SK-N-SH treated with all-trans-retinoic acid at 6 μM for 48 hours (cell line): ENCODE results near the gene TBXT.
"Not testable (repeated sequence)": the region's sequence is repeated elsewhere in the genome, so short reads cannot be mapped to it uniquely, and the experiment has no call there.

Experiments used
- ATAC-seq: fragments of 200-7000 bp; cut with Tn5 transposase; 3 replicates; pipeline ENCODE4 v1.9.1; 2020; ENCODE audit warnings: mild to moderate bottlenecking, moderate library complexity
- ARNTL ChIP-seq: fragments of 450-650 bp; formaldehyde crosslinking; IDR thresholded peaks from 2 replicates; pipeline ENCODE4 v1.5.0; 2020; ENCODE audit warnings: low read depth, mild to moderate bottlenecking, moderate library complexity, borderline replicate concordance
- BACH2 ChIP-seq: fragments of 250-450 bp; sonication (Bioruptor Pico); IDR thresholded peaks from 2 replicates; pipeline ENCODE4 v1.9.0; 2021; ENCODE audit warnings: mild to moderate bottlenecking, borderline replicate concordance
- CSDC2 ChIP-seq: fragments of 250-450 bp; sonication (Bioruptor Pico); IDR thresholded peaks from 2 replicates; pipeline ENCODE4 v1.5.0; 2020; ENCODE audit warnings: mild to moderate bottlenecking, moderate library complexity
- ESRRG ChIP-seq: fragments of 250-450 bp; sonication (Bioruptor Pico); IDR thresholded peaks from 2 replicates; pipeline ENCODE4 v1.6.1; 2021; ENCODE audit warnings: mild to moderate bottlenecking
- GLIS3 ChIP-seq: fragments of 250-450 bp; sonication (Bioruptor Pico); IDR thresholded peaks from 2 replicates; pipeline ENCODE4 v1.5.0; 2020; ENCODE audit warnings: mild to moderate bottlenecking, moderate library complexity
- ISL1 ChIP-seq: fragments of 250-450 bp; sonication (Bioruptor Pico); IDR thresholded peaks from 2 replicates; pipeline ENCODE4 v2.1.2; 2022; ENCODE audit warnings: mild to moderate bottlenecking, moderate library complexity
- OSR1 ChIP-seq: fragments of 250-450 bp; sonication (Bioruptor Pico); IDR thresholded peaks from 2 replicates; pipeline ENCODE4 v1.8.0; 2022; ENCODE audit warnings: moderate library complexity, mild to moderate bottlenecking, inconsistent platforms
- PATZ1 ChIP-seq: fragments of 250-450 bp; sonication (Bioruptor Pico); IDR thresholded peaks from 2 replicates; pipeline ENCODE4 v1.8.0; 2020; ENCODE audit warnings: mild to moderate bottlenecking, moderate library complexity, borderline replicate concordance
- PPARA ChIP-seq: fragments of 250-450 bp; sonication (Bioruptor Pico); IDR thresholded peaks from 2 replicates; pipeline ENCODE4 v1.5.0; 2020; ENCODE audit warnings: mild to moderate bottlenecking, borderline replicate concordance
- SNAI2 ChIP-seq: fragments of 250-450 bp; sonication (Bioruptor Pico); IDR thresholded peaks from 2 replicates; pipeline ENCODE4 v1.5.0; 2020; ENCODE audit warnings: mild to moderate bottlenecking, moderate library complexity
- TCF4 ChIP-seq: fragments of 250-450 bp; sonication (Bioruptor Pico); IDR thresholded peaks from 2 replicates; pipeline ENCODE4 v1.8.0; 2021; ENCODE audit warnings: mild to moderate bottlenecking, moderate library complexity, borderline replicate concordance
- TOX ChIP-seq: fragments of 250-450 bp; sonication (Bioruptor Pico); IDR thresholded peaks from 2 replicates; pipeline ENCODE4 v1.8.0; 2021; ENCODE audit warnings: mild to moderate bottlenecking, moderate library complexity, borderline replicate concordance
- ZC3H10 ChIP-seq: fragments of 250-450 bp; sonication (Bioruptor Pico); IDR thresholded peaks from 2 replicates; pipeline ENCODE4 v1.5.1; 2021; ENCODE audit warnings: mild to moderate bottlenecking, moderate library complexity
- ZFP3 ChIP-seq: fragments of 250-450 bp; sonication (Bioruptor Pico); IDR thresholded peaks from 2 replicates; pipeline ENCODE4 v1.5.0; 2020; ENCODE audit warnings: mild to moderate bottlenecking, moderate library complexity
- ZNF70 ChIP-seq: fragments of 450-650 bp; formaldehyde crosslinking; IDR thresholded peaks from 2 replicates; pipeline ENCODE4 v1.5.0; 2020; ENCODE audit warnings: mild to moderate bottlenecking, moderate library complexity
- ZNF8 ChIP-seq: fragments of 450-650 bp; formaldehyde crosslinking; IDR thresholded peaks from 2 replicates; pipeline ENCODE4 v1.5.0; 2020; ENCODE audit warnings: mild to moderate bottlenecking, moderate library complexity
- TF ChIP-seq, protein P1 (sequence below): fragments of 250-450 bp; sonication (Bioruptor Pico); IDR thresholded peaks from 2 replicates; pipeline ENCODE4 v1.5.1; 2021; ENCODE audit warnings: mild to moderate bottlenecking, moderate library complexity
- TF ChIP-seq, protein P2 (sequence below): fragments of 250-450 bp; sonication (Bioruptor Pico); IDR thresholded peaks from 2 replicates; pipeline ENCODE4 v1.8.0; 2021; ENCODE audit warnings: low read depth, mild to moderate bottlenecking, moderate library complexity, borderline replicate concordance
- TF ChIP-seq, protein P3 (sequence below): fragments of 250-450 bp; sonication (Bioruptor Pico); IDR thresholded peaks from 2 replicates; pipeline ENCODE4 v1.5.1; 2020; ENCODE audit warnings: low read depth, mild to moderate bottlenecking, moderate library complexity

TBXT gene

GRCh38 chr6:166151798-166152197 lies 15.9 kb downstream of the TBXT start:
- ATAC-seq: no peak
- no peak for TF ChIP-seq PATZ1
- TF ChIP-seq, protein P1, sequence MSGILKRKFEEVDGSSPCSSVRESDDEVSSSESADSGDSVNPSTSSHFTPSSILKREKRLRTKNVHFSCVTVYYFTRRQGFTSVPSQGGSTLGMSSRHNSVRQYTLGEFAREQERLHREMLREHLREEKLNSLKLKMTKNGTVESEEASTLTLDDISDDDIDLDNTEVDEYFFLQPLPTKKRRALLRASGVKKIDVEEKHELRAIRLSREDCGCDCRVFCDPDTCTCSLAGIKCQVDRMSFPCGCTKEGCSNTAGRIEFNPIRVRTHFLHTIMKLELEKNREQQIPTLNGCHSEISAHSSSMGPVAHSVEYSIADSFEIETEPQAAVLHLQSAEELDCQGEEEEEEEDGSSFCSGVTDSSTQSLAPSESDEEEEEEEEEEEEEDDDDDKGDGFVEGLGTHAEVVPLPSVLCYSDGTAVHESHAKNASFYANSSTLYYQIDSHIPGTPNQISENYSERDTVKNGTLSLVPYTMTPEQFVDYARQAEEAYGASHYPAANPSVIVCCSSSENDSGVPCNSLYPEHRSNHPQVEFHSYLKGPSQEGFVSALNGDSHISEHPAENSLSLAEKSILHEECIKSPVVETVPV: no peak
- no peak for TF ChIP-seq ISL1 (CRISPR knock-in tag)
- TF ChIP-seq GLIS3: no peak
- no peak for TF ChIP-seq OSR1 (CRISPR knock-in tag)
- TF ChIP-seq ARNTL: no peak
- no peak for TF ChIP-seq ZNF70
- TF ChIP-seq TOX (CRISPR knock-in tag): no peak
- no peak for TF ChIP-seq CSDC2 (CRISPR knock-in tag)
- TF ChIP-seq SNAI2 (CRISPR knock-in tag): no peak
- TF ChIP-seq ZFP3: no peak
- TF ChIP-seq ZNF8 (CRISPR knock-in tag): no peak
- TF ChIP-seq, protein P2, sequence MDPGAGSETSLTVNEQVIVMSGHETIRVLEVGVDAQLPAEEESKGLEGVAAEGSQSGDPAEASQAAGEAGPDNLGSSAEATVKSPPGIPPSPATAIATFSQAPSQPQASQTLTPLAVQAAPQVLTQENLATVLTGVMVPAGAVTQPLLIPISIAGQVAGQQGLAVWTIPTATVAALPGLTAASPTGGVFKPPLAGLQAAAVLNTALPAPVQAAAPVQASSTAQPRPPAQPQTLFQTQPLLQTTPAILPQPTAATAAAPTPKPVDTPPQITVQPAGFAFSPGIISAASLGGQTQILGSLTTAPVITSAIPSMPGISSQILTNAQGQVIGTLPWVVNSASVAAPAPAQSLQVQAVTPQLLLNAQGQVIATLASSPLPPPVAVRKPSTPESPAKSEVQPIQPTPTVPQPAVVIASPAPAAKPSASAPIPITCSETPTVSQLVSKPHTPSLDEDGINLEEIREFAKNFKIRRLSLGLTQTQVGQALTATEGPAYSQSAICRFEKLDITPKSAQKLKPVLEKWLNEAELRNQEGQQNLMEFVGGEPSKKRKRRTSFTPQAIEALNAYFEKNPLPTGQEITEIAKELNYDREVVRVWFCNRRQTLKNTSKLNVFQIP (CRISPR knock-in tag): no peak
- TF ChIP-seq, protein P3, sequence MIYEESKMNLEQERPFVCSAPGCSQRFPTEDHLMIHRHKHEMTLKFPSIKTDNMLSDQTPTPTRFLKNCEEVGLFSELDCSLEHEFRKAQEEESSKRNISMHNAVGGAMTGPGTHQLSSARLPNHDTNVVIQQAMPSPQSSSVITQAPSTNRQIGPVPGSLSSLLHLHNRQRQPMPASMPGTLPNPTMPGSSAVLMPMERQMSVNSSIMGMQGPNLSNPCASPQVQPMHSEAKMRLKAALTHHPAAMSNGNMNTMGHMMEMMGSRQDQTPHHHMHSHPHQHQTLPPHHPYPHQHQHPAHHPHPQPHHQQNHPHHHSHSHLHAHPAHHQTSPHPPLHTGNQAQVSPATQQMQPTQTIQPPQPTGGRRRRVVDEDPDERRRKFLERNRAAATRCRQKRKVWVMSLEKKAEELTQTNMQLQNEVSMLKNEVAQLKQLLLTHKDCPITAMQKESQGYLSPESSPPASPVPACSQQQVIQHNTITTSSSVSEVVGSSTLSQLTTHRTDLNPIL (CRISPR knock-in tag): no peak
- TF ChIP-seq BACH2 (CRISPR knock-in tag): no peak
- TF ChIP-seq ESRRG (CRISPR knock-in tag): no peak
- no peak for TF ChIP-seq PPARA (CRISPR knock-in tag)
- TF ChIP-seq, all 23 proteins: peak for 0

DNA sequence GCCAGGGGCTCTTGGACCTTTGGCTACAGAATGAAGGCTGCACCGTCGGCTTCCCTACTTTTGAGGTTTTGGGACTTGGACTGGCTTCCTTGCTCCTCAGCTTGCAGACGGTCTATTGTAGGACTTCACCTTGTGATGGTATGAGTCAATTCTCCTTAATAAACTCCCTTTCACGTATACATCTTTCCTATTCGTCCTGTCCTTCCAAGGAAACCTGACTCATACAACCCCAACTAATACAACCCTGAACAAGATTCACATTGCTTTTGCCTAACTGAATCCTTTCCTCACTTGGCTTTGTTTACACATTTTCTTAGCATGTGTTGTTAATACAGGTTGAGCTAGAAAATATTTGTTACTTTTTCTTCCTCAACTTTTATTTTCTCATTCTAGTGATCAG lies 21.9 kb downstream of the TBXT start:
- no peak for ATAC-seq
- TF ChIP-seq ZFP3: no peak

- no peak for ATAC-seq
- no peak for TF ChIP-seq GLIS3
Measured at GRCh38 chr6:166143011-166143410, 24.6 kb downstream of the TBXT start.

DNA sequence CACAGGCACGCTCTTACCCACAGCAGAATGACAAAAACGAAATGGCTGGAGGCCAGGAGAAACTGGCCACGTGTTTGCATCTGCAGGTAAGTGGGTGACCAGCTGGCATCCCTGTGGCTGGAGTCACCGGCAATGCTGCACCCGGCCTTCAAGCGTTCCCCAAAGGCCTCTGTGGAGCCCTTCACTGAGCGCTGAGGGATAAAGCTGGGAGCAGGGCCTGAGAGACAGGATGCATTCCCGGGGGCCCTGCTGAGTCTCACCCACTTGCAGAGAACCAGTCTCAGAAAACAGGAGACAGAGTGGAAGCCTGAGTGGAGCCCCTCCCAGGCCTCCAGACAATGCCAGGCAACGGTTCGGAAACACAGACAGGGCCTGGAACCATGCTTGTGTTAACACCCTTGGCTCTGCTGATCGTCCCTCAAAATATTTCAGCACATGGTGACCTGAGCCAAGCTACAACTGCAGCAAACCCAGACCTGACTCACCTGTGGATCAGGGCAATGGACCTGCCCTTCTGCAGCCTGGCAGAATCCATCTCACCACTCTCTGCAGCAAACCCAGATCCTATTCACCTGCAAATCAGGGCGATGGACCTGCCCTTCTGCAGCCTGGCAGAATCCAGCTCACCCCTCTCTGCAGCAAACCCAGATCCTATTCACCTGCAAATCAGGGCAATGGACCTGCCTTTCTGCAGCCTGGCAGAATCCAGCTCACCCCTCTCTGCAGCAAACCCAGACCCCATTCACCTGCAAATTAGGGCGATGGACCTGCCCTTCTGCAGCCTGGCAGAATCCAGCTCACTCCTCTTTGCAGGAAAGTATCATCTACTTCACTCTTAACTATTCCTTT lies 39.8 kb downstream of the TBXT start:
- ATAC-seq: no peak
- TF ChIP-seq TCF4 (CRISPR knock-in tag) (no peak), ZC3H10 (no peak), PPARA (CRISPR knock-in tag) (no peak), ZNF8 (CRISPR knock-in tag) (no peak), SNAI2 (CRISPR knock-in tag) (no peak), ARNTL (no peak)
- TF ChIP-seq, protein P2 (CRISPR knock-in tag): no peak
- TF ChIP-seq, protein P3 (CRISPR knock-in tag): no peak

DNA sequence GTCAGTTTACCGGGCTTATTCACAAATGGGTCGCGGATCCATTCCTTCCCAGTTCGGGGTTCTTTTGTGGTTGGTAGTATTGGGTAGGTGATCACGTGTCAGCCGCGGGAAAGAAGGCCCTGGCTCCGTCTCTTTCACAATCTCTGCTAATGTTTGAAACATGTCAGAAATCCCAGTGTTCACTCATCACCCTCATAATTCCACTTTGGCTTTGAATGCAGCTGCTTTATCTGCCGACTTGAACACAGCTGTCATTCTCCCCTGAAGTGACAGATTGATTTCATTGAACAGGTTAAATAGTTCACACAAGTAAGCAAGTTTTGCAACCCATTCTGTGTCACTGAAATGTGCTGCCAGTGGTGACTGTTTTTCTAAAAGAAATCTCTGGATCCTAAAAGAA lies 44.5 kb downstream of the TBXT start:
- ATAC-seq: not testable (repeated sequence)
